ENCODE data around the gene PGLYRP2.

DNA sequence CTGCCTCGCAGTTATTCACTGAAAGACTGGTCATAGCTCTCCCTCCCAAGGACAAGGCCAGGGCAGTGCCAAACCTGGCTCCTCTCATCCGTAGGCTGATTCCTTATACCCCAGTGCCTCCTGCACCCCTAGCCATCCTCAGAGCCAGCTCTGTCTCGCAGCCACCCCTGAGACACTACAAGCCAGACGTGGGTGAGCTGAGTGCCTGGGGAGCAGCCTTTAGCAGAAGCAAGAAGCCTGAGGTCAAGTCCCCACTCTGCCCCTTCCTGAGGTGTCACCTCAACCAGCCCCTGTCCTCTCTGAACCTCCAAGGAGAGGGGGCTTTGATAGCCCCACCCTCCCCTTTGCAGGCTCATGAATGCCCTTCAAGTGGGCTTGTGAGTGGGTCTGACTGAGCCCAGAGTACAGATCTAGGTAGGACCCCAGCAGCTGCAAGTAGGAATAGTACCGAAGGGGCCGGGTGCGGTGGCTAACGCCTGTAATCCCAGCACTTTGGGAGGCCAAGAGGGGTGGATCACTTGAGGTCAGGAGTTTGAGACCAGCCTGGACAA is 45.7 kb downstream of the PGLYRP2 start:
- no peak for TF ChIP-seq POLR2A (IDR thresholded peaks at IDR 0.05)
- TF ChIP-seq, protein P1, sequence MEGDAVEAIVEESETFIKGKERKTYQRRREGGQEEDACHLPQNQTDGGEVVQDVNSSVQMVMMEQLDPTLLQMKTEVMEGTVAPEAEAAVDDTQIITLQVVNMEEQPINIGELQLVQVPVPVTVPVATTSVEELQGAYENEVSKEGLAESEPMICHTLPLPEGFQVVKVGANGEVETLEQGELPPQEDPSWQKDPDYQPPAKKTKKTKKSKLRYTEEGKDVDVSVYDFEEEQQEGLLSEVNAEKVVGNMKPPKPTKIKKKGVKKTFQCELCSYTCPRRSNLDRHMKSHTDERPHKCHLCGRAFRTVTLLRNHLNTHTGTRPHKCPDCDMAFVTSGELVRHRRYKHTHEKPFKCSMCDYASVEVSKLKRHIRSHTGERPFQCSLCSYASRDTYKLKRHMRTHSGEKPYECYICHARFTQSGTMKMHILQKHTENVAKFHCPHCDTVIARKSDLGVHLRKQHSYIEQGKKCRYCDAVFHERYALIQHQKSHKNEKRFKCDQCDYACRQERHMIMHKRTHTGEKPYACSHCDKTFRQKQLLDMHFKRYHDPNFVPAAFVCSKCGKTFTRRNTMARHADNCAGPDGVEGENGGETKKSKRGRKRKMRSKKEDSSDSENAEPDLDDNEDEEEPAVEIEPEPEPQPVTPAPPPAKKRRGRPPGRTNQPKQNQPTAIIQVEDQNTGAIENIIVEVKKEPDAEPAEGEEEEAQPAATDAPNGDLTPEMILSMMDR (IDR thresholded peaks at IDR 0.05): no peak

Measured in adrenal gland (tissue), 5 donors.